Stimulated activated CD4-positive, alpha-beta T cell treated with anti-CD3 and anti-CD28 coated beads, TNF-alpha, amount 100 ng/mL, for 4 hours (primary cell): ENCODE data around the gene CEP57.
"Not testable (repeated sequence)": the region's sequence is repeated elsewhere in the genome, so short reads cannot be mapped to it uniquely, and the experiment has no call there.

Source experiments
- DNase-seq, 3 experiments: peaks; one replicate each; pipeline ENCODE4 v3.0.0-alpha.2; 2020; ENCODE audit warnings: low read depth in 3 of 3

Gene CEP57

DNA sequence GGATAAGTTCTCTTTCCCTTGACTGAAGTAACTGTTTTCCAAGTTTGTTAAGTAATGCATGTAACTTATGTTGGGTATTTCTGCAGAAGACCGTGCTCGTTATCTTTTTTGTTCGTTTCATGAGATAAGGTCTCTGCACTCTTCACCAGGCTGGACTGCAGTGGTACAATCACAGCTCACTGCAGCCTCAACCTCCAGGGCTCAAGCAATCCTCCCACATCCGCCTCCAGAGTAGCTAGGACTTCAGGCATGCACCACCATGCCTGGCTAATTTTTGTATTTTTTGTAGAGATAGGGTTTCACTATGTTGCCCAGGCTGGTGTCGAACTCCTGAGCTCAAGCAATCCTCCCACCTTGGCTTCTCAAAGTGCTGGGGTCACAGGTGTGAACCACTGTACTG is 64.1 kb downstream of the CEP57 start:
- not testable (repeated sequence) for DNase-seq

DNA sequence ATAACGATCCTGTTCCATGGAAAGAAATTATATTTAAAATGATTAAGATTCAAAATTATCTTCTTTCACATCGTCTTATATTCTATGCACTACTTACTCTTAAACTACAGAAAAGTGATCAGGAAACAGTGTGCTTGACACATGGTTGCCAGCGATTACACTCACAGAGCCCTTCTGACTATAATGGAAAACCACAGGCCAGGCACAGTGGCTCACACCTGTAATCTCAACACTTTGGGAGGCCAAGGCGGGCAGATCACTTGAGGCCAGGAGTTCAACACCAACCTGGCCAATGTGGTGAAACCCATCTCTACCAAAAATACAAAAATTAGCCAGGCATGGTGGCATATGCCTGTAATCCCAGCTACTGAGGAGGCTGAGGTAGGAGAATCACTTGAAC is 69.7 kb downstream of the CEP57 start:
- not testable (repeated sequence) for DNase-seq

DNA sequence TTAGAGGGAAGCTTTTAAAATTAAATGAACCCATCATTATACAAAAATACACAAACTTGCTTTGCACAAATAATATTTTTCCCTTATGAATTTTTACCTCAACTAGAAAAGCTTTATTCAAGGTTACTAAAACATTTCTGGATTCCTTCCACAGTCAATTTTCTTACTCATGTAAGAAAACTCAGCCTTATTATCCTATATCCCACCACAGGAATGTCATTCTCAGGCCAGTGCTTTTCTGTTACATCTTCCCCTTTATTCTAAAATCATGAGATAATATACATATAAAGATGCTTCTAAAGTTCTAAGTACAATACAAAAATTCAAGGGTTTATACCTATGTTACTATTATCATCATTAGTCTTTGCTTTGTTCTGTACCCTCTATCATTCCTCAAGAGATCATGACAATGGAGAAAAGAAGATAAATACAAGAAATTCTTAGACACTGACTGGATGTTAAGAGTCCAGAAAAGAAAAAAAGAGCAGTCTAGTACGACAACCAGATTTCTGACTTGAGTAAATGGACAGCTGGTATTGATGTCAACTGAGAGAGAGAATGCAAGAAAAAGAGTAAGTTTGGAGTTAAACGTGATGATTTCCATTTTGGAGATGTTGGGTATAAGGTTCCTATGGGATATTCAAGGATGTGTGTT is 73.3 kb downstream of the CEP57 start:
- no peak for DNase-seq

DNA sequence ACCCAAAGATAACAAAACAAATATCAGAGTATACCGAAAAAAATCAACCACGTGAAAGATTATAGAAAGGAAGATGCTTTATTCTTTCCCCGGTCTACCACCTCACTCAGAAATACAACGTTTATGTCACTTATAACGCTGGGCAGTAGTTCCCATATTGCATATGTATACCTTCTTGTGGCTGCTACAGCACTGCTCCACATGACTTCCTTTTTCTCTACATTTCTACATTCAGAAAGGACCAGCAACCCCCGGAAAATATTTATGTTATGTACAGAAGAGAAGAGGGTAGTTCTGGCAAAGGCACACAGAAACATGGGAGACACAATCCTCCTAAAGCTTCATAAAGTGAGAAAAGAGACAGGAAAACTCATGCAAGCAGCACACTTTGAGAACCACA is 76.8 kb downstream of the CEP57 start:
- DNase-seq = no peak

DNA sequence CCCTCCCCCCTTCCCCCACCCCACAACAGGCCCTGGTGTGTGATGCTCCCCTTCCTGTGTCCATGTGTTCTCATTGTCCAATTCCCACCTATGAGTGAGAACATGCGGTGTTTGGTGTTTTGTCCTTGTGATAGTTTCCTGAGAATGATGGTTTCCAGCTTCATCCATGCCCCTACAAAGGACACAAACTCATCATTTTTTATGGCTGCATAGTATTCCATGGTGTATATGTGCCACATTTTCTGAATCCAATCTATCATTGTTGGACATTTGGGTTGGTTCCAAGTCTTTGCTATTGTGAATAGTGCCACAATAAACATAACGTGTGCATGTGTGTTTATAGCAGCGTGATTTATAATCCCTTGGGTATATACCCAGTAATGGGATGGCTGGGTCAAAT is 80.6 kb downstream of the CEP57 start:
- not testable (repeated sequence) for DNase-seq

DNA sequence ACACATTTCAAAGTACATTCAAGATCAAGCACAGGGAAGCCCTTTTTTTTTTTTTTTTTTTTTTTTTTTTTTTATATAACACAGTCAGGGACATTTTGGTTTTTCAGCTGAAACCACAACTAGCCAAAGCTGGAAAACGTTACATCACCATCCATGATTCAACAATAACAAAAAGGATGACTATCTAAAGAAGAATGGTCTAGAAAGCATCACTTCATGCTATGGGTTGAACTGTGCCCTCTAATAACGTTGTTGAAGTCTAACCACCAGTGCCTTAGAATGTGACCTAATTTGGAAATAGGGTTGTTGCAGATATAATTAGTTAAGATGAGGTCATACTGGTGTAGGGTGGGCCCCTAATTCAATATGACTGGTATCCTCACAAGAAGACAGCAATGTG is 87.0 kb downstream of the CEP57 start:
- DNase-seq = no peak
